Transverse colon (tissue), 4 donors: ENCODE measurements around the gene CALHM4. TPM values are rescaled to one million over a fixed set of nuclear protein-coding genes. Genes with fewer than 3 reads are reported as not detected.

Experiments
- DNase-seq: peaks from one replicate; pipeline ENCODE4 v3.0.0-alpha.2; 2019
- H3K27ac ChIP-seq, 4 donors: fragments of 200-600 bp; sonication (generic); 2 replicates each; pipeline ENCODE4 v1.5.1; 2016 to 2018; ENCODE audit warnings: inconsistent platforms in 4 of 4
- H3K27me3 ChIP-seq: fragments of 200-600 bp; sonication (generic); 2 replicates; pipeline ENCODE4 v1.5.1; 2017; ENCODE audit warnings: inconsistent platforms
- H3K36me3 ChIP-seq, 4 donors: fragments of 200-600 bp; sonication (generic); 2 replicates each; pipeline ENCODE4 v1.5.1; 2017 to 2019; ENCODE audit warnings: inconsistent platforms in 4 of 4
- H3K4me1 ChIP-seq, 4 donors: fragments of 200-600 bp; sonication (generic); 2 replicates each; pipeline ENCODE4 v1.5.1; 2017 to 2020; ENCODE audit warnings: inconsistent platforms in 4 of 4
- H3K4me3 ChIP-seq, 4 donors: fragments of 200-600 bp; sonication (generic); 1 replicate in 1 of 4; 2 replicates in 3 of 4; pipeline versions ENCODE4 v1.5.1 to v1.6.1; 2017 to 2019; ENCODE audit warnings: inconsistent platforms in 4 of 4
- H3K9me3 ChIP-seq, 2 donors: fragments of 200-600 bp; sonication (generic); 2 replicates each; pipeline ENCODE4 v1.5.1; 2017 to 2019; ENCODE audit warnings: inconsistent platforms in 2 of 2
- EP300 ChIP-seq: sonication (generic); formaldehyde crosslinking; IDR thresholded peaks from one replicate; pipeline ENCODE4 v1.6.1; 2017; ENCODE audit warnings: antibody characterized with exemption, low read depth
- POLR2A ChIP-seq: fragments of 450-650 bp; IDR thresholded peaks from one replicate; pipeline ENCODE4 v1.6.1; 2016; ENCODE audit warnings: antibody characterized with exemption, mild to moderate bottlenecking, moderate library complexity
- POLR2AphosphoS5 ChIP-seq, 3 donors: sonication (generic); formaldehyde crosslinking; IDR thresholded peaks; one replicate each; pipeline ENCODE4 v1.6.1; 2016; ENCODE audit warnings: antibody characterized with exemption in 3 of 3
- WGBS, 2 donors: methylation state at CpG; one replicate each; pipeline ENCODE4 v1.1.5; 2018; ENCODE audit warnings: low coverage in 1 of 2; 5-methylcytosine and 5-hydroxymethylcytosine counted together
- in situ Hi-C, 4 donors: fragments of 200-750 bp; cut with MboI; loops; one replicate each; pipeline versions ENCODE4 v1.15.0 to v1.15.1; 2017; ENCODE audit warnings: low sequenced_read_pairs in 3 of 4, low pct_ligation_motif_present in 1 of 4, low pct_unique_long_range_greater_than_20kb in 1 of 4
- intact Hi-C: fragments of 100-400 bp; cut with DNase I; formaldehyde crosslinking; loops from one replicate; pipeline ENCODE4 v1.15.1; 2023; ENCODE audit warnings: low total_unique reads
- total RNA-seq, 4 donors: library from RNA; depleted of rRNA; stranded (reverse); fragments of >200 nt; gene quantifications; one replicate each; pipeline ENCODE4 v1.1.0, GENCODE V29; 2016
- TF ChIP-seq, protein P1 (sequence below), 5 experiments: fragments of 200-600 bp in 3 of 5; fragments of 450-650 bp in 2 of 5; sonication (generic) in 3 of 5; IDR thresholded peaks; 1 replicate in 2 of 5; 2 replicates in 3 of 5; pipeline ENCODE4 v1.5.1; 2016 to 2017; ENCODE audit warnings: antibody characterized with exemption in 5 of 5, inconsistent platforms in 3 of 5, mild to moderate bottlenecking in 2 of 5, moderate library complexity in 1 of 5

Gene CALHM4
- total RNA-seq, 4 donors from 2014 or later = not detected

DNA sequence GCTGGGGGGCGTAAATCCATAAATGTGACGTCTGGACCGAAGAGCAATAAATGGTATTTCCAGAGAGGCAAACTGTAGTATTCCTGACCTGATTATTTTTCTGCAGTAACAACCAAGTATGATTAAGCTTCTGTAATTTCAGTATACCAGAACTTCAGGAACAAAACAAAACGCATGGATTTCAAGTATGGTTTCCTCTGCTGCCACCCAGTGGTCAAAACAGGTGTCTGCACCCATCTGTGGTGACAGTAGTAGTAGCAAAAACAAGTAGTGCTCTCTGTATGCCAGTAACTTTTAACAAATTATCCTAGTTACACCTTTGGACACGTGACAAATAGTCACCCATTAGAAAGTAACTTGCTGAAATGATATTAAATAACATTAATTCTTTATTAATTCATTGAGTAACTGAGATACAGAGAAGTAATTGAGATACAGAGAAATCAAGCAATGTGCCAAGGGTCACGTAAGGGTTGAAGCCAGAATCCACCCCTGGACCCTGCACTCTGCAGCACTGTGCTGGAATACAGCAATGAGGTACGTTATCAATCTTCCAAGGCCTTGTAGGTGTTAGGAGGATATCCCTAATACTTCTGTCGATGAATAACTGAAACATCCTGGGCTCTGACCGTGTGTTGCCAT lies 7.9 kb downstream of the CALHM4 start:
- in situ Hi-C loops (no loop called here), intact Hi-C loops (no loop called here)
- WGBS, 2 donors = 43 to 44% methylated on average over 4 to 9 of the region's 9 CpGs
- H3K4me3 ChIP-seq = peak overlapping the region in 1 of 4 donors; percentile 33
- TF ChIP-seq EP300 = no peak
- no peak for TF ChIP-seq POLR2A
- TF ChIP-seq, protein P1, sequence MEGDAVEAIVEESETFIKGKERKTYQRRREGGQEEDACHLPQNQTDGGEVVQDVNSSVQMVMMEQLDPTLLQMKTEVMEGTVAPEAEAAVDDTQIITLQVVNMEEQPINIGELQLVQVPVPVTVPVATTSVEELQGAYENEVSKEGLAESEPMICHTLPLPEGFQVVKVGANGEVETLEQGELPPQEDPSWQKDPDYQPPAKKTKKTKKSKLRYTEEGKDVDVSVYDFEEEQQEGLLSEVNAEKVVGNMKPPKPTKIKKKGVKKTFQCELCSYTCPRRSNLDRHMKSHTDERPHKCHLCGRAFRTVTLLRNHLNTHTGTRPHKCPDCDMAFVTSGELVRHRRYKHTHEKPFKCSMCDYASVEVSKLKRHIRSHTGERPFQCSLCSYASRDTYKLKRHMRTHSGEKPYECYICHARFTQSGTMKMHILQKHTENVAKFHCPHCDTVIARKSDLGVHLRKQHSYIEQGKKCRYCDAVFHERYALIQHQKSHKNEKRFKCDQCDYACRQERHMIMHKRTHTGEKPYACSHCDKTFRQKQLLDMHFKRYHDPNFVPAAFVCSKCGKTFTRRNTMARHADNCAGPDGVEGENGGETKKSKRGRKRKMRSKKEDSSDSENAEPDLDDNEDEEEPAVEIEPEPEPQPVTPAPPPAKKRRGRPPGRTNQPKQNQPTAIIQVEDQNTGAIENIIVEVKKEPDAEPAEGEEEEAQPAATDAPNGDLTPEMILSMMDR (IDR thresholded peaks at IDR 0.05) = peak; percentile 77 to 95 (median 87)
- no peak for TF ChIP-seq POLR2AphosphoS5 (IDR thresholded peaks at IDR 0.05)
- peaks cover 18% of the 10 kb centered on the region for H3K27me3 ChIP-seq
- no peaks in the 10 kb centered on the region for H3K9me3 ChIP-seq
- H3K4me1 ChIP-seq = peaks cover 0 to 7% (median 0%) of the 10 kb centered on the region in 4 donors
- no peaks in the 10 kb centered on the region for H3K36me3 ChIP-seq
- peak; percentile 75 for DNase-seq
- no peak overlapping the region for H3K27ac ChIP-seq

DNA sequence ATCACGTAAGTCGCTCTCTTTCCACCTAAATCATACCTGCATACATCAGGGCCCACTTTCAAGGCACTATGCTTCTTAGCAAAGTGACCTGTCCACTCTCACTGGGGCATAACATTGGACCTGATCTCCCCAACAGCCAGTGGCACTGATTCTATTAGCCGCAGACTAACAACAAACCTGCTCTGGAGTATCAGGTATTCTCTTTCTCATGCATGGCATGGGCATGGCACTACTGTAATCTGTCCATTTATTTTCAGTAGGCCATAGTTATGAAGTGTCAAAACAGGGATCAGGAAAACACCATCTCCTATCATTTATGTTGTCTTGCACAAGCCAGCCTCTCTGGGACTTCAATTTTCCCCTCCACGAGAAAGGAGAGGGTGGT lies 8.5 kb downstream of the CALHM4 start:
- Histone ChIP-seq H3K36me3 (no peaks in the 10 kb centered on the region), H3K27me3 (peaks cover 18% of the 10 kb centered on the region), H3K27ac (no peak overlapping the region), H3K9me3 (no peaks in the 10 kb centered on the region), H3K4me1 (peaks cover 0 to 7% (median 0%) of the 10 kb centered on the region in 4 donors), H3K4me3 (no peak overlapping the region)
- no peak for DNase-seq
- TF ChIP-seq POLR2AphosphoS5 (IDR thresholded peaks at IDR 0.05) (no peak), EP300 (no peak), POLR2A (no peak)
- TF ChIP-seq, protein P1 (IDR thresholded peaks at IDR 0.05) = no peak
- WGBS, 2 donors = 91% methylated on average over 4 of the region's 4 CpGs
- intact Hi-C loops (no loop called here), in situ Hi-C loops (no loop called here)

DNA sequence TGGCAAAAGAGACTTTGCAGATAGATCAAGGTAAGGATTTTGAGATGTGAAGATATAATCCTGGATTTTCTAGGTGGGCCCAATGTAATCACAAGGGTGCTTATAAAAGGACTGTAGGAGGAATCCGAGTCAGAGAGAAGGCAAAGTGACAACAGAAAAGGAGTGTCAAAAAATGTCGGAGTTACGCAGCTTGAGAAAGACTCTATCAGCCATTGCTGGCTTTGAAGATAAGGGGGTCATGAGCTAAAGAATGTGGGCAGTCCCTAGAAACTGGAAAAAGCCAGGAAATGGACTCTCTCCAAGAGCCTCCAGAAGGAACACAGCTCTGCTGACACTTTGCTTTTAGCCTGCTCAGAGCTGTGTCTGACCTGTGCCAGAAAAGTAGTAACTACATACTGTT lies 9.1 kb downstream of the CALHM4 start:
- TF ChIP-seq POLR2AphosphoS5 (IDR thresholded peaks at IDR 0.05) (no peak), POLR2A (no peak)
- Histone ChIP-seq H3K27ac (no peak overlapping the region), H3K4me1 (peaks cover 0 to 7% (median 0%) of the 10 kb centered on the region in 4 donors), H3K9me3 (no peaks in the 10 kb centered on the region), H3K36me3 (no peaks in the 10 kb centered on the region), H3K4me3 (no peak overlapping the region), H3K27me3 (peaks cover 18% of the 10 kb centered on the region)
- WGBS, 2 donors = 65 to 77% methylated on average over 3 of the region's 3 CpGs
- intact Hi-C loops (no loop called here), in situ Hi-C loops (no loop called here)
- DNase-seq = no peak

DNA sequence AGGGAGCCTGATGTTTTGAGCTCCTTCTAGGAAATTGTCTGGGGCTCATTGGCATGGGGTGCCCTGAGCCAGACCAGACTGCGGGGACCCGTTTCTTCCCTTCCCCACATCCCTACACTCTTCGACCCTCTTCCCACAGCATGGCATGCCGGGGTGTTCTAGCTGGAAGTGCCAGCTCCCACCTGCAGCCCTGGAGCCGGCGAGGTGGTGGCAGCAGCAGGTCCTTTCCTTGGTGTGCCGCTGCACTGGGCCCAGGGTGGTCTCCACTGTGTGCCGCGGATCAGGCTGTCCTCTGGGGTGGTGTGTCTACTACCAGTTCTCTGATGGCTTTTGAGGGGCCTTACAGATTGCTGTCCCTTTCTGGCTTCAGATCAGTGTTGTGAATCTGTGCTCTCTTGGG lies 10.3 kb downstream of the CALHM4 start:
- no peak for DNase-seq
- 92 to 93% methylated on average over 2 to 9 of the region's 9 CpGs for WGBS, 2 donors
- TF ChIP-seq POLR2A = no peak
- TF ChIP-seq EP300 = no peak
- no peak for TF ChIP-seq POLR2AphosphoS5 (IDR thresholded peaks at IDR 0.05)
- TF ChIP-seq, protein P1 (IDR thresholded peaks at IDR 0.05) = no peak
- no peak overlapping the region for H3K27ac ChIP-seq
- no peaks in the 10 kb centered on the region for H3K36me3 ChIP-seq
- H3K9me3 ChIP-seq = no peaks in the 10 kb centered on the region
- peaks cover 18% of the 10 kb centered on the region for H3K27me3 ChIP-seq
- intact Hi-C loops (no loop called here), in situ Hi-C loops (no loop called here)
- peaks cover 0 to 7% (median 0%) of the 10 kb centered on the region in 4 donors for H3K4me1 ChIP-seq
- H3K4me3 ChIP-seq = no peak overlapping the region

DNA sequence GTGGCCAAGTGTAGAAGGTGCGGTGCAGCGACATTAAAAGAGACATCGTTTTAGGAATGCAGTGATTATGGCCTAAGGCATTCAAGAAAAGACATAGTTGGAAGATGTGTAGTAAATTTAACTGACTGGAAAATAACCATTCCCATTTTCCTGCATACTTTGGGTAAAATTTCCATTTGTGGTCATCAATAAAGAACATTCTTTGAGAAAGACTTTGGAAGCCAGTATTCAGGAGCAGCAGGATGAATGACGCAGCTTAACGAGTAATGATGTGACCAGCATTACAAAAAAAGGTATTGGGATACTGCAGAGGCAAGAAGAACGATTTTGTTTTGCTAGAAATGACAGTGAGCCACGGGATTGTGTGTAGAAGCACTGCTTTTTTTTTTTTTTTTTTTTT lies 10.8 kb downstream of the CALHM4 start:
- 76 to 78% methylated on average over 5 to 7 of the region's 7 CpGs for WGBS, 2 donors

More for the DNA sequence above, 10.8 kb downstream of the CALHM4 start:
- Histone ChIP-seq H3K9me3 (no peaks in the 10 kb centered on the region), H3K27me3 (peaks cover 18% of the 10 kb centered on the region), H3K4me1 (peaks cover 0 to 7% (median 0%) of the 10 kb centered on the region in 4 donors), H3K4me3 (no peak overlapping the region), H3K36me3 (no peaks in the 10 kb centered on the region), H3K27ac (no peak overlapping the region)
- in situ Hi-C loops (no loop called here), intact Hi-C loops (no loop called here)
- TF ChIP-seq, protein P1 (IDR thresholded peaks at IDR 0.05) = no peak
- no peak for TF ChIP-seq EP300
- TF ChIP-seq POLR2AphosphoS5 (IDR thresholded peaks at IDR 0.05) = no peak
- no peak for TF ChIP-seq POLR2A
- no peak for DNase-seq
